Stimulated activated CD4-positive, alpha-beta T cell treated with anti-CD3 and anti-CD28 coated beads, Interleukin-4, amount 100 ng/mL, for 24 hours (primary cell): ENCODE measurements around the gene TACR2.
A peak's percentile ranks its signal among the peaks of the same experiment; 100 is the strongest.
"Not testable (repeated sequence)": the region's sequence is repeated elsewhere in the genome, so short reads cannot be mapped to it uniquely, and the experiment has no call there.

Experiments used
- DNase-seq: peaks from one replicate; pipeline ENCODE4 v3.0.0-alpha.2; 2020

Gene TACR2

GRCh38 chr10:69416695-69417094 lies at the start of gene TACR2:
Gene TACR2, minus strand, starts transcription at chr10:69416918. Its CDS starts 595 bp downstream, at chr10:69416323.
- no peak for DNase-seq

GRCh38 chr10:69466158-69466490 lies 49.4 kb upstream of the TACR2 start:
- DNase-seq, result no peak

- DNase-seq, result no peak
These were observed 48.9 kb upstream of the TACR2 start for GRCh38 chr10:69465457-69466157.

- no peak for DNase-seq
These were observed 48.2 kb upstream of the TACR2 start for GRCh38 chr10:69464801-69465401.

DNA sequence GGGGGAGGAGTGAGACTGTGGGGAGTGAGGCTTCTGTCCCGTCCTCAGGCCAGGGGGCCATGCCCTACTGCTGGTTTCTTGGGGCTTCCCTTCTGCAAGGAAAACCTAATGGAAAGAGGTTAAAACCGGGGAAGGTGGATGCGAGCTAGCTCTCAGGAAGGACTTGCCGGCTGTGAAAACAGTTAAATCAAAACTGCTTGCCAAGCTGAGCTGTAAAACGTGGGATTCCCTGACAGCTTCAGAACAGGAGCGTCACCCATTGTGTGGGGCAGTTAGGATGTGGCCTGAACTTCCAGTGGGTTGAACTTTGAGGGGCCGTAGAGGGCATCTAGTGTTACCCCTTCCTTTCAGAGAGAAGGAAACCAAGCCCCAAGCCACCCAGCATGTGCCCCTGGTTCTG lies 47.7 kb upstream of the TACR2 start:
- DNase-seq, result no peak

- no peak for DNase-seq
These were observed 47.2 kb upstream of the TACR2 start for GRCh38 chr10:69463886-69464285.

GRCh38 chr10:69461243-69462025 lies 44.7 kb upstream of the TACR2 start:
- no peak for DNase-seq

DNA sequence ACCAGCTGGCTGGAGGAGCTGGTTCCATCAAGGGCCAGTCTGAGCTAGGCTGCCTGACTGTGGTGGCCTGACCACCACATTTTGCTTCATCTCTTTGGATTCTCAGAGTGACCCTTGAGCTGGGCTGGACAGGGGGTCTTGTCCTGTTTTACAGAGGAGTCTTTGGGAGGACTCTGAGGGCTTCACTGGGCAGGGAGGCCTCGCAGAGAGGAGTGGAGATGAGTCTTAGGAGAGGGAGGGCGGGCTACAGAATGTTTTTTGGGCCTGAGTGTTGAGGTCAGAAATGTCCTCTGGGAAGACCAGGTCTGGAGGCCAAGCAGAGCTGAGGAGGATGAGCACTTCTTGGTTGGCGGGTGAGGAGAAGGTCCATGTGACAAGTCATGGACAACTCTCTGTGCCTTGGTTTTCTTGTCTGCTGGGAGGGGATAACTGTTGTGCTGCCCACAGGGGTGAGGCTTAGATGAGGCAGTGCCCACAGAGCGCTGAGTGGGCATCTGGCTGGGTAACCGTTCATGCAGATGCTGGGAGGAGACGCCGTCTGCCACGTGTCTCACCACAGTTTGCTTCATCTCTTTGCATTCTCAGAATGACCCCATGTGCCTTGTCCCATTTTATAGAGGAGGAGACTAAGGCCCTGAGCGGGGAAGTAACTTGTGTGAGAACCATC lies 44.0 kb upstream of the TACR2 start:
- DNase-seq, result no peak

GRCh38 chr10:69459893-69460575 lies 43.3 kb upstream of the TACR2 start:
- DNase-seq, result no peak

DNA sequence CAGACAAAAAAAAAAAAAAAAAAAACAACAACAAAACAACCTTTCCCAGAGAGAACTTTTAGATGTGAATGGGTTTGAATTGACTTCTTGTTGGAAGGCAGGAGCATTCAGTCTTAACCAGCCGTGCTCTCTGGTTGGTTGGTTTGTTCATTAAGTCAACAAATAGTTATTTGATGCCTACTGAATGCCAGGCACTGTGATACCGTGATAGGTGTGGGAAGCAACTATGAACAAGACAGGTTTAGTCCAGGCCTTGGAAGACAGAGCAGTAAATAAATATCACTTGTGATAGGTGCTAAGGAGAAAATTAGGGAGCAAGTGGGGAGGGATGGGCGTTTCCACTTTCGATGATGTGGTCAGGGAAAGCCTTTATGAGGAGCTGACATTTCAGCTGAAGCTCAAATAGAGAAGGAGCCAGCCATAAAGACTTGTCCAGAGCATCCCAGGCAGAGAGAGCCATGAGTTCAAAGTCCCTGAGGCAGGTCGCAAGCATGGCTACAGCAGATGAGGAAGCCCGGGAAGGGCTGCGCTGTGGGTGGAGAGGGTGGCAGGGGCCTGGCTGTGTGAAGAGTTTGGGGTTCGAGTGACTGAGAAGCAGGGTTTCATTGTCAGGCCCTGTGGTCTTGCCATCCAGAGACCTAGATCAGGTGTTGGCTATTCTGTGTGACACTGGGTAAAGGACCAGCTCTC lies 42.5 kb upstream of the TACR2 start:
- DNase-seq, result no peak

DNA sequence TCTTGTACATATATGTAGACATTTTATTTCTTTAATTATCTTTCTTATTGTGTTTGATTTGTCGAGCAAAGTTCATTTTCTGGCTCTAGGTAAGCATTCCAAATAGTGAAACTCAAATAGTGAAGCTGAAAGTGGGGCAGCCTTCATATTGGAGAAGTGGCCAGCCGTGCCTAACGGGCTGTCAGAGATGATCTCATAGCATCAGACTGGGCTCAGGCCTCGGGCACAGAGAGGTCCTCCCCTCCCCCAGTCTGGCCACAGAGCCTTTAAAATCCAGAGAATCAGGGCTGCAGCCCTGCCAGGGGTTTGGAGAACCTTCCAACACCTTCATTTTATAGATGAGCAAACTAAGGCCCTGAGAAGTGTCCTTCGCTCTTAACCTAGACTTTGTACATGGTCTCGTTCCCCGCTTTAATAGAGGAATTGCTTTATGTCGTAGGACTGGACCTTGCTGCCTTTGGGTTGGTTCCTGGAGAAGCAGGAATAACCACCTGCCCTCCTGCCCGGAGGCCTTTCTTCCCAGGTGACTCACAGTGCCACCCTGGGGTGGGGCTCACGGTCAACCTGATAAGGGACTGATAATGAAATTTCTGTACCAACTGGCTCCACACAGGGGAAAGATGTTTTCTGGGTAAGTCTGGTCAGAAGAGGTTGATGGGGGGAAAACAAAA lies 41.8 kb upstream of the TACR2 start:
- no peak for DNase-seq

DNA sequence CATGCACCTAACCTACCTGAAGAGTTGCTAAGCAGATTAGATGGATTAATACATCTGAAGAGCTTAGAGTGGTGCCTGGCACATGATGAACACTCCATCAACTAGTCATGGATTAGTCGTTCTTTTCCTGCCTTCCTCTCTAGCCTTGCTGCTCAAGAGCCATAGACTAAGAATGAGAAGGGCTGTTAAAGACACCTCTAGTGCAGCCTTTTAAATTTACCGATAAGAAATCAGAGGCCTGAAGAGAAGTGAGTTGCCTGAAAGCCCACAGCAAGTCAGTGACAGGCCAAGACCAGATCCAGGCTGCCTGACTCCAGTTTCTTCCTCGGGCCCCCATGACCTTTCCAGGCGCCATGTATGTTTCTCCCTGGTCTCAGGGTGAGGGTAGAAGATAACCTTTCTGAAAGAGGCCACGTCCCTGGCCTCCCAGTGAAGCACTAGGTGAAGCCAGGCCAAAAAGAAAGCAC lies 41.1 kb upstream of the TACR2 start:
- DNase-seq, result no peak

DNA sequence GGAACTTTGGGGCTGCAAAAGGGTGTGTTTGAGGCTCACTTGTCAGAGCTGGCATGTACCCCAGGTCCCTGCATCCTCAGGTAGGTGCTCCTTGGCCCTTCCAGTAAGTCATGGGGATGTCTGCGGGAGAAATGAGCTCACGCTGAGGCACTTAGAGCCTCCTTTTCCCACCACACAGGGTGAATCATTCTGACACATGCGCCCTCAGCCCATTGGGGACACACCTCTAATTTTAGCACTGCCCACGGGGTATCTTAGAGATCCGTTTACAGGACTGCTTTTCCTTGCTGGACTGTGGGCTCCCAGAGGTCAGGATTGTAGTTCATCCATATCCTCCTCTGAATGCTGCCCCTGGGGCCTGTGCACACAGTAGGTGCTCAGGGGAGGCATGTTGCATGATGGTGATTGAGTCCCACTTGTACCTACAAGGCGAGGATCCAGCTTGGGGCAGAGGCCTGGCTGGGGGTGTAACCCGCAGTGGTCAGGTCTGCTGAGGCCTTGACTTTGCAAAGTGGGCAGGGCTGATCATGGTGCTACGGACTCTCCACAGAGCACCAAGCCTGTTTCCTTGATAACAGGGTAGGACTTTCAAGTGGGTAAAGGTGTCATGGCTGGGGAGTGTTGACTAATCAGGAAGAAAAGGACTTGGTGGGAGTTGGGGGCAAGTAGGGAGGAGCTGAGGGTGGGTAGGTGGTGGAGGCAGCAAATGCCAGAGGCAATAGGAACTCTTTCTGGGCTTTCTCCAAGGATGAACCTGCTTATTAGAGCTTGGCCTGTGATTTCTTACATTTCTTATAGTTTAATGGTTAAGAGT lies 40.4 kb upstream of the TACR2 start:
- DNase-seq, result no peak

DNA sequence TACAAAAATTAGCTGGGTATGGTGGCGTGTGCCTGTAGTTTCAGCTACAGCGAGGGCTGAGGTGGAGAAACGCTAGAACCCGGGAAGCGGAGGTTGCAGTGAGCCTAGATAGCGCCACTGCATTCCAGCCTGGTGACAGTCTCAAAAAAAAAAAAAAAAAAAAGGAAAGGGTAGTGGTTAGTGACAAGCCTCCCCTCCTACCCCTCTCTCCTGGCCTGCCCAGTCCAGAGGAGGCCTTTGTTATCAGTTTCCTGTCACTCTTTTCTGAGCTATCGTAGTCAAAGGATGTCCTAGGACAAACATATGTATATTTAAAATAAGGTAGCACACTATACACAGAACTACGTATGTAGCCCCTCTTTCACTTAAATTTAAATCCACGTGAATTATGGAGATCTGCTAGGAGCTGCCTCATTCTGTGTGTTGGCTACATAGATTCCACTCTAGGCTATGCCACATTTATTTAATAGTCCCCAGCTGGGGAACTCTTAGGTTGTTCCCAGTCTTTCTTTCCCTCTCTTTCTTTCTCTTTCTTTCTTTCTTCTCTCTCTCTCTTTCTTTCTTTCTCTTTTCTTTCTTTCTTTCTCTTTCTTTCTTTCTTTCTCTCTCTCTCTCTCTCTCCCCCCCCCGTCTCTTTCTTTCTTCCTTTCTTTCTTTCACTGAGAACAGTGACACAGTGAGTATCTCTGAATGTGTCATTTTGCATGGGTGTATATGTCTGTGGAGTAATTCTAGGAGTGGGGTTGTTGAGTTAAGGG lies 38.5 kb upstream of the TACR2 start:
- DNase-seq, result no peak

DNA sequence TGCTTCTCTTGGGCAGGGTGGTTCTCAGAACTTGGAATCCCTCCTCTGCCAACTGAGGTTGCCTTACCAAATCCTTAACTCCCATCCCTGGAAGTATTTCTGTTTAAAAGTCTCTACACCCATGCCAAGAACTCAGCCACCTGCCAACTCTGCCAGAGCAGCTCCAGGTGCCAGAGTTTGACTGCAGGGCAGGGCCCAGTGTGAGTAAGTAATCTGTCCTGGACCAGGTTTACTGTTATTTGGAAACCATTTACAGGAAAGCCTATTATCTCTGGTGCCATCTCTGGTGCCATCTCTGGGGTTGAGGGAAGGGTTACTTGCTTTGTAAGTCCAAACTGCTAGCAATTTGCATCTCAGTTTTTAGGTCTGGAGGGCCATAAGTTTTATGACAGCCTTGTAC lies 37.1 kb upstream of the TACR2 start:
- DNase-seq, result no peak

- DNase-seq, result no peak
These were observed 36.1 kb upstream of the TACR2 start for GRCh38 chr10:69452676-69453415.

DNA sequence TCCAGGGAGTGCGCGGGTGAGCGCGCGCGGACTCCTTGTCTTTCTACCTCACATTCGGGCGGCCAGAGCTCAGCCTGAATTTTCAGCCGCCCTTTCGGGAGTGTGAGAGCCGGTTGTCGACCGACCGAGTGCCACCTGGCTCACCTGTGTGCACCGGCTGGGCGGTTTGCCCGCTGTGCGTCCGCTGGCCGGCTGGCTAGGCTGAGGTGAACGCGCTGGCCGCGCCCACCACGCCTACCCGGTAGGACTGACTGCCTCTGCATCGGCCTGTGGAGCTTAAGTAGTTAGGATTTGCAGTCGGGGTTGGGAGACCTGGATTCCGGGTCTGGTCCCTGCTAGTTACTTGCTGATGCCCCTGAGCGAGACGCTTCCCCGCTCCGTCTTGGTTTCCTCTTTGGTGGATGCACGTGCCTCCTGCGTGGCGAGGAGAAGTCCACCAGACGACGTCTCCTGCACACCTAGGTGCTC lies 35.1 kb upstream of the TACR2 start:
- DNase-seq, result no peak

GRCh38 chr10:69451209-69451783 lies 34.6 kb upstream of the TACR2 start, which contains the start of gene TSPAN15:
Gene TSPAN15, plus strand, starts transcription at chr10:69451465. Its CDS starts 130 bp downstream, at chr10:69451595.
- peak; percentile 82 for DNase-seq

DNA sequence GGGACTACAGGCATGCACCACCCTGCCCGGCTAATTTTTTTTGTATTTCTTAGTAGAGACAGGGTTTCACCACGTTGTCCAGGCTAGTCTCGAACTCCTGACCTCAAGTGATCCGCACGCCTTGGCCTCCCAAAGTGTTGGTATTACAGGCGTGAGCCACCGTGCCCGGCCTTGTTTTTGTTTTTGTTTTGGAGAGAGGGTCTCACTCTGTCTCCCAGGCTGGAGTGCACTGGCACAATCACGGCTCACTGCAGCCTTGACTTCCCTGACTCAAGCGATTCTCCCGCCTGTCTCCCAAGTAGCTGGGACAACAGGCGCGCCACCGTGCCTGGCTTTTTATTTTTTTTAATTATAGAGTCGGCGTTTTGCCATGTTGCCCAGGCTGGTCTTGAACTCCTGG lies 33.7 kb upstream of the TACR2 start:
- DNase-seq, result not testable (repeated sequence)
